Loucy (cell line): ENCODE measurements around the gene BEX3.
"Not testable (repeated sequence)": the region's sequence is repeated elsewhere in the genome, so short reads cannot be mapped to it uniquely, and the experiment has no call there.

Experiments
- H2AFZ ChIP-seq: fragments of 200-600 bp; sonication (generic); 2 replicates; pipeline ENCODE4 v1.6.0; 2016; ENCODE audit warnings: antibody characterized with exemption, mild to moderate bottlenecking, low read length, moderate library complexity
- H3F3A ChIP-seq: fragments of 200-600 bp; 2 replicates; pipeline ENCODE4 v1.6.0; 2016; ENCODE audit warnings: antibody characterized with exemption, low read depth, mild to moderate bottlenecking
- H3K27me3 ChIP-seq: fragments of 200-600 bp; sonication (generic); 2 replicates; pipeline ENCODE4 v1.6.1; 2014; ENCODE audit warnings: low read length, mild to moderate bottlenecking; ENCODE audit not compliant: insufficient read depth, poor library complexity, severe bottlenecking
- H3K36me3 ChIP-seq: fragments of 200-600 bp; sonication (generic); 2 replicates; pipeline ENCODE4 v1.6.1; 2016; ENCODE audit warnings: low read length; ENCODE audit not compliant: insufficient read depth
- H3K4me1 ChIP-seq: fragments of 200-600 bp; sonication (generic); 2 replicates; pipeline ENCODE4 v1.5.1; 2014; ENCODE audit warnings: low read length, mild to moderate bottlenecking; ENCODE audit not compliant: insufficient read depth, poor library complexity, severe bottlenecking
- H3K4me2 ChIP-seq: fragments of 200-600 bp; sonication (generic); 2 replicates; pipeline ENCODE4 v1.6.0; 2014; ENCODE audit warnings: antibody characterized with exemption, low read length, low read depth, mild to moderate bottlenecking; ENCODE audit not compliant: poor library complexity, severe bottlenecking
- H3K4me3 ChIP-seq: fragments of 200-600 bp; sonication (generic); 2 replicates; pipeline ENCODE4 v1.5.1; 2014; ENCODE audit warnings: low read length, mild to moderate bottlenecking, mixed read lengths; ENCODE audit not compliant: poor library complexity, severe bottlenecking
- H3K79me2 ChIP-seq: fragments of 200-600 bp; sonication (generic); 2 replicates; pipeline ENCODE4 v1.6.1; 2014; ENCODE audit warnings: low read length; ENCODE audit not compliant: insufficient read depth
- H3K9ac ChIP-seq: fragments of 200-600 bp; sonication (generic); 2 replicates; pipeline ENCODE4 v1.6.0; 2014; ENCODE audit warnings: mild to moderate bottlenecking, low read depth, low read length, moderate library complexity; ENCODE audit not compliant: poor library complexity, severe bottlenecking
- H3K9me2 ChIP-seq: fragments of 200-600 bp; sonication (generic); replicated peaks from 2 replicates; pipeline ENCODE4 v1.6.1; 2016; ENCODE audit warnings: low read depth, low read length, mixed read lengths
- H3K9me3 ChIP-seq: fragments of 200-600 bp; sonication (generic); 2 replicates; pipeline ENCODE4 v1.6.1; 2014; ENCODE audit warnings: mild to moderate bottlenecking, antibody characterized with exemption, low read length, low read depth; ENCODE audit not compliant: insufficient read depth
- H4K20me1 ChIP-seq: fragments of 200-600 bp; sonication (generic); 2 replicates; pipeline ENCODE4 v1.6.0; 2014; ENCODE audit warnings: antibody characterized with exemption, low read length, mild to moderate bottlenecking; ENCODE audit not compliant: insufficient read depth, poor library complexity, severe bottlenecking
- EZH2phosphoT487 ChIP-seq: fragments of 200-600 bp; IDR thresholded peaks from 2 replicates; pipeline ENCODE4 v1.6.1; 2018; ENCODE audit warnings: antibody characterized with exemption, mild to moderate bottlenecking, moderate library complexity, borderline replicate concordance
- TF ChIP-seq, protein P1 (sequence below): fragments of 200-600 bp; sonication (generic); conservative IDR thresholded peaks from 2 replicates; pipeline ENCODE4 v1.5.1; 2014; ENCODE audit warnings: mild to moderate bottlenecking, antibody characterized with exemption, low read length

Gene BEX3

GRCh38 chrX:103406256-103406655, 29.9 kb downstream of the BEX3 start:
- Histone ChIP-seq H4K20me1 (no peaks in the 10 kb centered on the region), H3K9me3 (no peaks in the 10 kb centered on the region), H3K4me1 (peaks cover 5% of the 10 kb centered on the region), H3K79me2 (no peaks in the 10 kb centered on the region), H3F3A (no peaks in the 10 kb centered on the region), H3K9ac (no peak overlapping the region), H3K27me3 (no peaks in the 10 kb centered on the region), H3K4me2 (peak overlapping the region; percentile 71), H3K9me2 (no peaks in the 10 kb centered on the region), H3K4me3 (no peak overlapping the region), H2AFZ (no peak overlapping the region), H3K36me3 (no peaks in the 10 kb centered on the region)
- TF ChIP-seq EZH2phosphoT487: no peak
- TF ChIP-seq, protein P1, sequence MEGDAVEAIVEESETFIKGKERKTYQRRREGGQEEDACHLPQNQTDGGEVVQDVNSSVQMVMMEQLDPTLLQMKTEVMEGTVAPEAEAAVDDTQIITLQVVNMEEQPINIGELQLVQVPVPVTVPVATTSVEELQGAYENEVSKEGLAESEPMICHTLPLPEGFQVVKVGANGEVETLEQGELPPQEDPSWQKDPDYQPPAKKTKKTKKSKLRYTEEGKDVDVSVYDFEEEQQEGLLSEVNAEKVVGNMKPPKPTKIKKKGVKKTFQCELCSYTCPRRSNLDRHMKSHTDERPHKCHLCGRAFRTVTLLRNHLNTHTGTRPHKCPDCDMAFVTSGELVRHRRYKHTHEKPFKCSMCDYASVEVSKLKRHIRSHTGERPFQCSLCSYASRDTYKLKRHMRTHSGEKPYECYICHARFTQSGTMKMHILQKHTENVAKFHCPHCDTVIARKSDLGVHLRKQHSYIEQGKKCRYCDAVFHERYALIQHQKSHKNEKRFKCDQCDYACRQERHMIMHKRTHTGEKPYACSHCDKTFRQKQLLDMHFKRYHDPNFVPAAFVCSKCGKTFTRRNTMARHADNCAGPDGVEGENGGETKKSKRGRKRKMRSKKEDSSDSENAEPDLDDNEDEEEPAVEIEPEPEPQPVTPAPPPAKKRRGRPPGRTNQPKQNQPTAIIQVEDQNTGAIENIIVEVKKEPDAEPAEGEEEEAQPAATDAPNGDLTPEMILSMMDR: no peak

DNA sequence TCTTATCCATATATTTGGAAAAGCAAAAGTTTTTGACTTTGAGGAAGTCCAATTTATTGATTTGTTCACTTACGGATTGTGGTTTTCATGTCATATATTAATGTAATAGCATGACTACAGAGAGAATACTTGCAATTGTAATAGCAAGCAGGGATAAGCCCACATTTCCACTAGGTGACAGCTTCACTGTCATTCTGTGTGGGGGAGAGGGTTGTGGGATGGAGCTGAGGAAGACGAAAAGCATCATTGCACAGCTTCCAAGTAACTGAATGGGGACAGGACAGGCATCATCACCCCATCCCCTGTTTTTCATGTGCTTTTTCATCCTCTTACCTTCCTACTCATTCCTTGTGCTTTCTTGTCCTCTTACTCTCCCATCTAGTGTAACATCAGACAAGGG, 31.4 kb downstream of the BEX3 start:
- Histone ChIP-seq H2AFZ (no peak overlapping the region), H3K4me3 (no peak overlapping the region), H3K9me3 (no peaks in the 10 kb centered on the region), H4K20me1 (no peaks in the 10 kb centered on the region), H3K4me2 (no peak overlapping the region), H3K27me3 (no peaks in the 10 kb centered on the region), H3K79me2 (no peaks in the 10 kb centered on the region), H3K9ac (no peak overlapping the region), H3K4me1 (peaks cover 5% of the 10 kb centered on the region), H3F3A (no peaks in the 10 kb centered on the region), H3K9me2 (no peaks in the 10 kb centered on the region), H3K36me3 (no peaks in the 10 kb centered on the region)
- TF ChIP-seq, protein P1: no peak
- no peak for TF ChIP-seq EZH2phosphoT487

DNA sequence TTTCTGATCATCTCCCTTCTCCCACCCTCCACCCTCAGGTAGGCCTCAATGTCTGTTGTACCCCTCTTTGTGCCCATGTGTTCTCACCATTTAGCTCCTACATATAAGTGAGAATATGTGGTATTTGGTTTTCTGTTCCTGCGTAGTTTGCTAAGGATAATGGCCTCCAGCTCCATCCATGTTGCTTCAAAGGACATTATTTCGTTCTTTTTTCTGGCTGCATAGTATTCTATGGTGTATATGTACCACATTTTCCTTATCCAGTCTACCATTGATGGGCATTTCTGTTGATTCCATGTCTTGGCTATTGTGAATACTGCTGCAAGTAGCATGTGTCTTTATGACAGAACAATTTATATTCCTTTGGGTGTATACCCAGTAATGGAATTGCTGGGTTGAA, 35.4 kb downstream of the BEX3 start:
- not testable (repeated sequence) for H3K4me2 ChIP-seq, H3K9ac ChIP-seq, H3K9me3 ChIP-seq, H3K4me3 ChIP-seq, H3F3A ChIP-seq, H3K27me3 ChIP-seq, H3K9me2 ChIP-seq, H3K79me2 ChIP-seq, H2AFZ ChIP-seq, H3K36me3 ChIP-seq, H3K4me1 ChIP-seq, H4K20me1 ChIP-seq

GRCh38 chrX:103413705-103414387, 37.5 kb downstream of the BEX3 start:
- no peaks in the 10 kb centered on the region for H3K36me3 ChIP-seq
- no peaks in the 10 kb centered on the region for H3K27me3 ChIP-seq
- H3K9me3 ChIP-seq: no peaks in the 10 kb centered on the region
- H4K20me1 ChIP-seq: no peaks in the 10 kb centered on the region
- H3K79me2 ChIP-seq: no peaks in the 10 kb centered on the region
- H3K9ac ChIP-seq: no peak overlapping the region
- H3K4me3 ChIP-seq: no peak overlapping the region
- no peak overlapping the region for H3K4me2 ChIP-seq
- TF ChIP-seq, protein P1: no peak
- TF ChIP-seq EZH2phosphoT487: no peak
- H3F3A ChIP-seq: no peaks in the 10 kb centered on the region
- no peaks in the 10 kb centered on the region for H3K4me1 ChIP-seq
- H2AFZ ChIP-seq: no peak overlapping the region
- H3K9me2 ChIP-seq: no peaks in the 10 kb centered on the region
